ENCODE measurements around the gene CLSTN3.

GRCh38 chr12:7113389-7113871, 16.7 kb upstream of the CLSTN3 start:
- TF ChIP-seq EZH2 (IDR thresholded peaks at IDR 0.05; ENCODE audit: borderline replicate concordance, insufficient read depth, low read depth, low read length, poor library complexity, severe bottlenecking) (no peak), CTCF (IDR thresholded peaks at IDR 0.05) (peak; percentile 88)
